CD4-positive, alpha-beta T cell treated with Interleukin-6 at 100 ng/mL for 8 hours (primary cell): ENCODE results near the gene TSNAXIP1.
"Not testable (repeated sequence)": the region's sequence is repeated elsewhere in the genome, so short reads cannot be mapped to it uniquely, and the experiment has no call there.

Experiments used
- DNase-seq: peaks from one replicate; pipeline ENCODE4 v3.0.0-alpha.2; 2020; ENCODE audit warnings: mixed read lengths, low spot score

Gene TSNAXIP1

GRCh38 chr16:67861877-67862276 lies 55.2 kb downstream of the TSNAXIP1 start:
- no peak for DNase-seq

- DNase-seq: no peak
Measured at GRCh38 chr16:67862623-67863583, 56.2 kb downstream of the TSNAXIP1 start.

GRCh38 chr16:67864044-67864443 lies 57.4 kb downstream of the TSNAXIP1 start:
- not testable (repeated sequence) for DNase-seq

- DNase-seq: no peak
Measured at GRCh38 chr16:67864594-67864993, 57.9 kb downstream of the TSNAXIP1 start.

GRCh38 chr16:67865318-67865717 lies 58.6 kb downstream of the TSNAXIP1 start:
- DNase-seq: no peak

GRCh38 chr16:67868290-67868689 lies 61.6 kb downstream of the TSNAXIP1 start:
- no peak for DNase-seq

GRCh38 chr16:67869653-67870052 lies 63.0 kb downstream of the TSNAXIP1 start:
- DNase-seq: no peak

- DNase-seq: no peak
Measured at GRCh38 chr16:67871256-67871655, 64.6 kb downstream of the TSNAXIP1 start.

GRCh38 chr16:67872131-67872630 lies 65.5 kb downstream of the TSNAXIP1 start:
- no peak for DNase-seq

GRCh38 chr16:67872631-67873434 lies 66.1 kb downstream of the TSNAXIP1 start, which contains the start of gene EDC4:
Gene EDC4 (plus strand): TSS chr16:67873052. CDS start chr16:67873262, 210 bp downstream.
- peak; percentile 79 for DNase-seq

GRCh38 chr16:67873435-67874370 lies 67.0 kb downstream of the TSNAXIP1 start:
- no peak for DNase-seq

GRCh38 chr16:67874372-67874771 lies 67.7 kb downstream of the TSNAXIP1 start:
- no peak for DNase-seq

GRCh38 chr16:67877064-67877463 lies 70.4 kb downstream of the TSNAXIP1 start:
- DNase-seq: no peak
